Measurements from ENCODE around the gene PLEKHM3. TPM values are rescaled to one million over a fixed set of nuclear protein-coding genes. Genes with fewer than 3 reads are reported as not detected.

PLEKHM3 gene
- total and polyA plus RNA-seq, 2 donors (not counting 3 experiments of a cell fraction or from before 2014, with no cell fraction given): 3.1 to 9.1 TPM

GRCh38 chr2:207778298-207778882 is 246.9 kb downstream of the PLEKHM3 start:
- Histone ChIP-seq H3K9ac (replicated peaks; ENCODE audit: extremely low read depth, insufficient read depth, low read length) (no peak overlapping the region), H3K4me3 (replicated peaks in 1 of 3; ENCODE audit: insufficient read depth in 1 of 3, low read depth in 1 of 3, low read length in 3 of 3) (no peak overlapping the region), H3K27ac (ENCODE audit: insufficient read depth, low read depth, low read length) (no peak overlapping the region), H3K9me3 (replicated peaks; ENCODE audit: control insufficient read depth, insufficient read depth, low read length) (no peaks in the 10 kb centered on the region), H3K36me3 (ENCODE audit: control insufficient read depth in 2 of 2, extremely low read depth in 1 of 2, insufficient read depth in 2 of 2, low read length in 2 of 2) (no peaks in the 10 kb centered on the region), H2AFZ (ENCODE audit: low read depth, low read length) (no peak overlapping the region), H4K20me1 (replicated peaks; ENCODE audit: control insufficient read depth, extremely low read depth, insufficient read depth, low read length) (no peaks in the 10 kb centered on the region), H3K9me1 (replicated peaks; ENCODE audit: control insufficient read depth, extremely low read depth, insufficient read depth, low read length) (no peaks in the 10 kb centered on the region), H3K4me1 (ENCODE audit: control insufficient read depth, extremely low read depth, insufficient read depth, low read length) (no peaks in the 10 kb centered on the region), H3K4me2 (ENCODE audit: insufficient read depth, low read length) (no peak overlapping the region), H3K79me2 (ENCODE audit: control insufficient read depth, insufficient read depth, low read length) (no peaks in the 10 kb centered on the region), H3K27me3 (ENCODE audit: control insufficient read depth in 2 of 2, insufficient read depth in 2 of 2, low read length in 2 of 2) (peaks cover 0 to 4% of the 10 kb centered on the region in 2 experiments)
- FAIRE-seq (no peak), DNase-seq (ENCODE audit: low read depth, low spot score) (no peak)
- TF ChIP-seq CTCF (IDR thresholded peaks at IDR 0.05; ENCODE audit: extremely low read depth in 1 of 2, insufficient read depth in 1 of 2, low read depth in 1 of 2, low read length in 2 of 2): no peak
- TF ChIP-seq JUN (IDR thresholded peaks at IDR 0.05; ENCODE audit: borderline replicate concordance, insufficient read depth, insufficient read length, low read depth): no peak
- TF ChIP-seq EZH2 (IDR thresholded peaks at IDR 0.05; ENCODE audit: borderline replicate concordance, low read depth, low read length, severe bottlenecking): no peak
- TF ChIP-seq GATA2 (IDR thresholded peaks at IDR 0.05; ENCODE audit: insufficient read depth, insufficient read length, low read depth, low read length): no peak
- no peak for TF ChIP-seq MAX (IDR thresholded peaks at IDR 0.05; ENCODE audit: insufficient read depth, insufficient read length)
- no peak for TF ChIP-seq POLR2AphosphoS5 (IDR thresholded peaks at IDR 0.05; ENCODE audit: insufficient read depth, low read depth, low read length)
- no peak for TF ChIP-seq FOS (IDR thresholded peaks at IDR 0.05; ENCODE audit: borderline replicate concordance, insufficient read depth, low read length)
- no peak for TF ChIP-seq MYC (IDR thresholded peaks at IDR 0.05; ENCODE audit: low read depth, low read length)
- no peak for TF ChIP-seq POLR2A (IDR thresholded peaks at IDR 0.05; ENCODE audit: low read depth, low read length)
- ChIA-PET CTCF (interaction anchor here (0.7 kb wide), 1 partner anchor 262 kb away, joined by 3 read pairs; no protein-coding TSS in a partner anchor), POLR2A (no interaction called here)
- dilution Hi-C loops (cut with MboI; ENCODE audit: extremely low pct_ligation_motif_present, low sequenced_read_pairs): no loop called here
- BruUV-seq (replicated peaks): no TSS peak
- intact Hi-C loops (cut with micrococcal nuclease): no loop called here
